Measurements from ENCODE around the gene AFF3.

AFF3 gene

GRCh38 chr2:100046961-100047947, 95.1 kb downstream of the AFF3 start:
- in situ Hi-C loops (cut with MboI; ENCODE audit: low sequenced_read_pairs): no loop called here

- in situ Hi-C loops (cut with MboI; ENCODE audit: low sequenced_read_pairs): no loop called here
Observed at GRCh38 chr2:100045000-100045399, 97.4 kb downstream of the AFF3 start.

GRCh38 chr2:100043891-100044255, 98.5 kb downstream of the AFF3 start:
- in situ Hi-C loops (cut with MboI; ENCODE audit: low sequenced_read_pairs): no loop called here

- in situ Hi-C loops (cut with MboI; ENCODE audit: low sequenced_read_pairs): no loop called here
Observed at GRCh38 chr2:100043081-100043890, 99.1 kb downstream of the AFF3 start.

- in situ Hi-C loops (cut with MboI; ENCODE audit: low sequenced_read_pairs): no loop called here
Observed at GRCh38 chr2:100042562-100042961, 99.8 kb downstream of the AFF3 start.

GRCh38 chr2:100041946-100042345, 100.4 kb downstream of the AFF3 start:
- in situ Hi-C loops (cut with MboI; ENCODE audit: low sequenced_read_pairs): no loop called here

- in situ Hi-C loops (cut with MboI; ENCODE audit: low sequenced_read_pairs): no loop called here
Observed at GRCh38 chr2:100041385-100041784, 101.0 kb downstream of the AFF3 start.

- in situ Hi-C loops (cut with MboI; ENCODE audit: low sequenced_read_pairs): no loop called here
Observed at GRCh38 chr2:100040906-100041305, 101.5 kb downstream of the AFF3 start.

- in situ Hi-C loops (cut with MboI; ENCODE audit: low sequenced_read_pairs): no loop called here
Observed at GRCh38 chr2:100039291-100039980, 103.0 kb downstream of the AFF3 start.

- in situ Hi-C loops (cut with MboI; ENCODE audit: low sequenced_read_pairs): no loop called here
Observed at GRCh38 chr2:100038011-100038410, 104.4 kb downstream of the AFF3 start.

GRCh38 chr2:100036793-100037192, 105.6 kb downstream of the AFF3 start:
- in situ Hi-C loops (cut with MboI; ENCODE audit: low sequenced_read_pairs): no loop called here

GRCh38 chr2:100036026-100036425, 106.4 kb downstream of the AFF3 start:
- in situ Hi-C loops (cut with MboI; ENCODE audit: low sequenced_read_pairs): no loop called here

GRCh38 chr2:100034431-100034830, 108.0 kb downstream of the AFF3 start:
- in situ Hi-C loops (cut with MboI; ENCODE audit: low sequenced_read_pairs): no loop called here

- in situ Hi-C loops (cut with MboI; ENCODE audit: low sequenced_read_pairs): no loop called here
Observed at GRCh38 chr2:100033976-100034375, 108.4 kb downstream of the AFF3 start.

GRCh38 chr2:100031604-100032003, 110.8 kb downstream of the AFF3 start:
- in situ Hi-C loops (cut with MboI; ENCODE audit: low sequenced_read_pairs): no loop called here

- in situ Hi-C loops (cut with MboI; ENCODE audit: low sequenced_read_pairs): no loop called here
Observed at GRCh38 chr2:100029460-100029859, 112.9 kb downstream of the AFF3 start.

- in situ Hi-C loops (cut with MboI; ENCODE audit: low sequenced_read_pairs): no loop called here
Observed at GRCh38 chr2:100021791-100022340, 120.5 kb downstream of the AFF3 start.

GRCh38 chr2:100019499-100019898, 122.9 kb downstream of the AFF3 start:
- in situ Hi-C loops (cut with MboI; ENCODE audit: low sequenced_read_pairs): no loop called here

GRCh38 chr2:100018341-100019193, 123.8 kb downstream of the AFF3 start:
- in situ Hi-C loops (cut with MboI; ENCODE audit: low sequenced_read_pairs): no loop called here

- in situ Hi-C loops (cut with MboI; ENCODE audit: low sequenced_read_pairs): no loop called here
Observed at GRCh38 chr2:100017633-100018032, 124.8 kb downstream of the AFF3 start.
